WTC11 (cell line): ENCODE data around the gene TBL1XR1. TPM values are rescaled to one million over a fixed set of nuclear protein-coding genes. Genes with fewer than 3 reads are reported as not detected.

ENCODE experiments used
- ATAC-seq: fragments of 200-7000 bp; cut with Tn5 transposase; 2 replicates; pipeline ENCODE4 v1.10.0; 2021; ENCODE audit warnings: mild to moderate bottlenecking, moderate library complexity
- CTCF ChIA-PET: fragments of 300-600 bp; sonication (Branson Sonifier 250); formaldehyde crosslinking; loops from one replicate; lab custom pipeline; 2021; ENCODE audit warnings: antibody characterized with exemption; lab: Charles Lee
- POLR2A ChIA-PET: fragments of 350-600 bp; sonication (Branson Sonifier 250); formaldehyde crosslinking; loops from one replicate; lab custom pipeline; 2021; ENCODE audit warnings: antibody characterized with exemption; lab: Charles Lee
- DNase-seq: peaks from one replicate; pipeline ENCODE4 v3.0.0; 2021; ENCODE audit warnings: low spot score
- H3K27ac Mint-ChIP-seq: 2 replicates; pipeline ENCODE4 v1.8.0; 2021; ENCODE audit warnings: mixed read lengths
- H3K27me3 Mint-ChIP-seq: 2 replicates; pipeline ENCODE4 v1.8.0; 2021; ENCODE audit warnings: low read depth, mild to moderate bottlenecking, moderate library complexity, mixed read lengths
- H3K36me3 Mint-ChIP-seq: 2 replicates; pipeline ENCODE4 v1.8.0; 2021; ENCODE audit warnings: mixed read lengths
- H3K4me1 Mint-ChIP-seq: 2 replicates; pipeline ENCODE4 v1.8.0; 2022; ENCODE audit warnings: mixed read lengths
- H3K4me3 Mint-ChIP-seq: 2 replicates; pipeline ENCODE4 v1.8.0; 2021; ENCODE audit warnings: mild to moderate bottlenecking, moderate library complexity, mixed read lengths
- H3K9me3 Mint-ChIP-seq: 2 replicates; pipeline ENCODE4 v1.8.0; 2021; ENCODE audit warnings: mixed read lengths
- FOXK1 ChIP-seq: sonication (generic); formaldehyde crosslinking; IDR thresholded peaks from 2 replicates; pipeline ENCODE4 v1.8.0; 2022; ENCODE audit warnings: mild to moderate bottlenecking, moderate library complexity, missing genetic modification reagents
- IRF1 ChIP-seq: sonication (generic); formaldehyde crosslinking; IDR thresholded peaks from 2 replicates; pipeline ENCODE4 v1.8.0; 2023; ENCODE audit warnings: missing genetic modification reagents
- MAX ChIP-seq: sonication (generic); formaldehyde crosslinking; IDR thresholded peaks from 2 replicates; pipeline ENCODE4 v1.8.0; 2022; ENCODE audit warnings: mild to moderate bottlenecking, missing genetic modification reagents
- MXD4 ChIP-seq: fragments of 250-450 bp; sonication (Bioruptor Pico); IDR thresholded peaks from 2 replicates; pipeline ENCODE4 v1.8.0; 2021; ENCODE audit warnings: mild to moderate bottlenecking, moderate library complexity, borderline replicate concordance
- NR1H2 ChIP-seq: sonication (generic); formaldehyde crosslinking; IDR thresholded peaks from 2 replicates; pipeline ENCODE4 v1.9.0; 2021; ENCODE audit warnings: mild to moderate bottlenecking, moderate library complexity, missing genetic modification reagents
- SMAD4 ChIP-seq: sonication (generic); formaldehyde crosslinking; IDR thresholded peaks from 2 replicates; pipeline ENCODE4 v1.8.0; 2022; ENCODE audit warnings: mild to moderate bottlenecking, missing genetic modification reagents
- SOX15 ChIP-seq: fragments of 250-450 bp; sonication (Bioruptor Pico); IDR thresholded peaks from 2 replicates; pipeline ENCODE4 v1.9.0; 2021; ENCODE audit warnings: mild to moderate bottlenecking
- SP1 ChIP-seq: sonication (generic); formaldehyde crosslinking; conservative IDR thresholded peaks from 2 replicates; pipeline ENCODE4 v1.8.1; 2022; ENCODE audit warnings: missing genetic modification reagents
- ZNF219 ChIP-seq: sonication (generic); formaldehyde crosslinking; IDR thresholded peaks from 2 replicates; pipeline ENCODE4 v1.8.0; 2023; ENCODE audit warnings: missing genetic modification reagents, mild to moderate bottlenecking, borderline replicate concordance
- ZNF281 ChIP-seq: sonication (generic); formaldehyde crosslinking; IDR thresholded peaks from 2 replicates; pipeline ENCODE4 v1.8.0; 2023; ENCODE audit warnings: mild to moderate bottlenecking, missing genetic modification reagents
- ZNF317 ChIP-seq: sonication (generic); formaldehyde crosslinking; IDR thresholded peaks from 2 replicates; pipeline ENCODE4 v1.8.1; 2023; ENCODE audit warnings: low read depth, mild to moderate bottlenecking, moderate library complexity, missing genetic modification reagents, borderline replicate concordance
- ZNF396 ChIP-seq: fragments of 250-450 bp; sonication (Bioruptor Pico); IDR thresholded peaks from 2 replicates; pipeline ENCODE4 v1.8.0; 2021; ENCODE audit warnings: mild to moderate bottlenecking, moderate library complexity, borderline replicate concordance
- ZNF532 ChIP-seq: fragments of 250-450 bp; sonication (Bioruptor Pico); IDR thresholded peaks from 2 replicates; pipeline ENCODE4 v1.9.0; 2021; ENCODE audit warnings: mild to moderate bottlenecking, borderline replicate concordance
- total RNA-seq: library from RNA; stranded (reverse); gene quantifications from 3 replicates; pipeline ENCODE4 v1.2.3, GENCODE V29; 2021
- TF ChIP-seq, protein P1 (sequence below): sonication (generic); formaldehyde crosslinking; IDR thresholded peaks from 2 replicates; pipeline ENCODE4 v1.8.0; 2022; ENCODE audit warnings: mild to moderate bottlenecking, missing genetic modification reagents
- TF ChIP-seq, protein P2 (sequence below): sonication (generic); formaldehyde crosslinking; IDR thresholded peaks from 2 replicates; pipeline ENCODE4 v1.8.1; 2023; ENCODE audit warnings: mild to moderate bottlenecking, missing genetic modification reagents, moderate library complexity
- TF ChIP-seq, protein P3 (sequence below): fragments of 250-450 bp; sonication (Bioruptor Pico); IDR thresholded peaks from 2 replicates; pipeline ENCODE4 v2.1.2; 2022; ENCODE audit warnings: mild to moderate bottlenecking, moderate library complexity
- TF ChIP-seq, protein P4 (sequence below): sonication (generic); formaldehyde crosslinking; IDR thresholded peaks from 2 replicates; pipeline ENCODE4 v1.8.1; 2023; ENCODE audit warnings: mild to moderate bottlenecking, missing genetic modification reagents, moderate library complexity
- TF ChIP-seq, protein P5 (sequence below): sonication (generic); formaldehyde crosslinking; IDR thresholded peaks from 2 replicates; pipeline ENCODE4 v1.8.1; 2022; ENCODE audit warnings: low read depth, missing genetic modification reagents, borderline replicate concordance

The TBL1XR1 gene
- total RNA-seq, 1 experiment from 2014 or later, result 148 TPM

DNA sequence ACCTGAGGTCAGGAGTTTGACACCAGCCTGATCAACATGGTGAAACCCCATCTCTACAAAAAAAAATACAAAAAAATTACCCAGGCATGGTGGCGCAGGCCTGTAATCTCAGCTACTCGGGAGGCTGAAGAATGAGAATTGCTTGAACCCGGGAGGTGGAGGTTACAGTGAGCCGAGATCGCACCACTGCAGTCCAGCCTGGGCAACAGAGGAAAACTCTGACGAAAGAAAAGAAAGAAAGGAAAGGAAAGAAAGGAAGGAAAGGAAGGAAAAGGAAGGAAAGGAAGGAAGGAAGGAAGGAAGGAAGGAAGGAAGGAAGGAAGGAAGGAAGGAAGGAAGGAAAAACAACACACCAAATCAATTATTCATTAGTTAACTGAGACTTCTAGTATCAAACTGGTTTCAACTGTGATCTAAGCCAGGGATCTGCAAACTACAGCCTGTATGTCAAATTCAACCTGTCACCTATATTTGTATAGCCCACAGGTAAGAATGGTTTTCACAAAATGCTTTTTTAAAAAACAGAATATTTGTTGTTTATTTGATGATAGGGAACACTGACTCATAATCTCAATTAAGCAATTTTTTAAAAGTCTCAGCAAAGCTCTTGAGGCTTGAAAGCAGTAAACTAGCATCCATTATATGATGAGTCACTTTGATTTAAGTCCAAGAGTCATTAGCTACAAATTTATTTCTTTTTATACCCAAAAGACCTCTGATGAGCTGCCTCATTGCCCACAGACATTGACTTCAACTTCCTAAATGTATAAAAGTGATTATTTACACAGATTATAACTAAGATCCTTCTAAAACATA lies 127.6 kb downstream of the TBL1XR1 start (continued):
- TF ChIP-seq ZNF532 (CRISPR knock-in tag), result no peak
- no peak for TF ChIP-seq MAX
- TF ChIP-seq, protein P1, sequence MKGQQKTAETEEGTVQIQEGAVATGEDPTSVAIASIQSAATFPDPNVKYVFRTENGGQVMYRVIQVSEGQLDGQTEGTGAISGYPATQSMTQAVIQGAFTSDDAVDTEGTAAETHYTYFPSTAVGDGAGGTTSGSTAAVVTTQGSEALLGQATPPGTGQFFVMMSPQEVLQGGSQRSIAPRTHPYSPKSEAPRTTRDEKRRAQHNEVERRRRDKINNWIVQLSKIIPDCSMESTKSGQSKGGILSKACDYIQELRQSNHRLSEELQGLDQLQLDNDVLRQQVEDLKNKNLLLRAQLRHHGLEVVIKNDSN (CRISPR knock-in tag), result no peak
- TF ChIP-seq, protein P2, sequence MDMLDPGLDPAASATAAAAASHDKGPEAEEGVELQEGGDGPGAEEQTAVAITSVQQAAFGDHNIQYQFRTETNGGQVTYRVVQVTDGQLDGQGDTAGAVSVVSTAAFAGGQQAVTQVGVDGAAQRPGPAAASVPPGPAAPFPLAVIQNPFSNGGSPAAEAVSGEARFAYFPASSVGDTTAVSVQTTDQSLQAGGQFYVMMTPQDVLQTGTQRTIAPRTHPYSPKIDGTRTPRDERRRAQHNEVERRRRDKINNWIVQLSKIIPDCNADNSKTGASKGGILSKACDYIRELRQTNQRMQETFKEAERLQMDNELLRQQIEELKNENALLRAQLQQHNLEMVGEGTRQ (CRISPR knock-in tag), result no peak
- no peak for TF ChIP-seq SOX15 (CRISPR knock-in tag)
- TF ChIP-seq MXD4 (CRISPR knock-in tag), result no peak
- TF ChIP-seq, protein P3, sequence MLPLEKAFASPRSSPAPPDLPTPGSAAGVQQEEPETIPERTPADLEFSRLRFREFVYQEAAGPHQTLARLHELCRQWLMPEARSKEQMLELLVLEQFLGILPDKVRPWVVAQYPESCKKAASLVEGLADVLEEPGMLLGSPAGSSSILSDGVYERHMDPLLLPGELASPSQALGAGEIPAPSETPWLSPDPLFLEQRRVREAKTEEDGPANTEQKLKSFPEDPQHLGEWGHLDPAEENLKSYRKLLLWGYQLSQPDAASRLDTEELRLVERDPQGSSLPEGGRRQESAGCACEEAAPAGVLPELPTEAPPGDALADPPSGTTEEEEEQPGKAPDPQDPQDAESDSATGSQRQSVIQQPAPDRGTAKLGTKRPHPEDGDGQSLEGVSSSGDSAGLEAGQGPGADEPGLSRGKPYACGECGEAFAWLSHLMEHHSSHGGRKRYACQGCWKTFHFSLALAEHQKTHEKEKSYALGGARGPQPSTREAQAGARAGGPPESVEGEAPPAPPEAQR, result no peak
- no peak for TF ChIP-seq FOXK1
- TF ChIP-seq, protein P4, sequence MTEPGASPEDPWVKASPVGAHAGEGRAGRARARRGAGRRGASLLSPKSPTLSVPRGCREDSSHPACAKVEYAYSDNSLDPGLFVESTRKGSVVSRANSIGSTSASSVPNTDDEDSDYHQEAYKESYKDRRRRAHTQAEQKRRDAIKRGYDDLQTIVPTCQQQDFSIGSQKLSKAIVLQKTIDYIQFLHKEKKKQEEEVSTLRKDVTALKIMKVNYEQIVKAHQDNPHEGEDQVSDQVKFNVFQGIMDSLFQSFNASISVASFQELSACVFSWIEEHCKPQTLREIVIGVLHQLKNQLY (CRISPR knock-in tag), result no peak
- no peak for TF ChIP-seq SP1 (CRISPR knock-in tag)

GRCh38 chr3:177068967-177069366 lies 128.3 kb downstream of the TBL1XR1 start:
- ATAC-seq (no peak), DNase-seq (no peak)
- no peaks in the 10 kb centered on the region for H3K36me3 Mint-ChIP-seq
- TF ChIP-seq SOX15 (CRISPR knock-in tag) (no peak), ZNF219 (CRISPR knock-in tag) (no peak), NR1H2 (CRISPR knock-in tag) (no peak), IRF1 (no peak), ZNF396 (no peak), SP1 (CRISPR knock-in tag) (no peak), SMAD4 (CRISPR knock-in tag) (no peak), ZNF281 (CRISPR knock-in tag) (no peak), ZNF317 (CRISPR knock-in tag) (no peak)
- TF ChIP-seq, protein P5, sequence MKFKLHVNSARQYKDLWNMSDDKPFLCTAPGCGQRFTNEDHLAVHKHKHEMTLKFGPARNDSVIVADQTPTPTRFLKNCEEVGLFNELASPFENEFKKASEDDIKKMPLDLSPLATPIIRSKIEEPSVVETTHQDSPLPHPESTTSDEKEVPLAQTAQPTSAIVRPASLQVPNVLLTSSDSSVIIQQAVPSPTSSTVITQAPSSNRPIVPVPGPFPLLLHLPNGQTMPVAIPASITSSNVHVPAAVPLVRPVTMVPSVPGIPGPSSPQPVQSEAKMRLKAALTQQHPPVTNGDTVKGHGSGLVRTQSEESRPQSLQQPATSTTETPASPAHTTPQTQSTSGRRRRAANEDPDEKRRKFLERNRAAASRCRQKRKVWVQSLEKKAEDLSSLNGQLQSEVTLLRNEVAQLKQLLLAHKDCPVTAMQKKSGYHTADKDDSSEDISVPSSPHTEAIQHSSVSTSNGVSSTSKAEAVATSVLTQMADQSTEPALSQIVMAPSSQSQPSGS (CRISPR knock-in tag), result no peak
- TF ChIP-seq, protein P1 (CRISPR knock-in tag), result no peak
- no peaks in the 10 kb centered on the region for H3K9me3 Mint-ChIP-seq
- H3K27me3 Mint-ChIP-seq, result no peaks in the 10 kb centered on the region
- ChIA-PET CTCF (no interaction called here), POLR2A (no interaction called here)
- H3K27ac Mint-ChIP-seq, result no peak overlapping the region
- no peak overlapping the region for H3K4me3 Mint-ChIP-seq
- peaks cover 45% of the 10 kb centered on the region for H3K4me1 Mint-ChIP-seq
